Gastroesophageal sphincter (tissue), 4 donors: ENCODE measurements around the gene FGF14. TPM values are rescaled to one million over a fixed set of nuclear protein-coding genes. Genes with fewer than 3 reads are reported as not detected.

ENCODE experiments used
- ATAC-seq: fragments of 150-250 bp; one replicate; pipeline ENCODE4 v1.9.1; 2016; ENCODE audit warnings: mild to moderate bottlenecking, moderate library complexity
- H3K27ac ChIP-seq, 4 donors: fragments of 200-600 bp; sonication (generic) in 3 of 4; 1 replicate in 3 of 4; 2 replicates in 1 of 4; pipeline ENCODE4 v1.5.1; 2016 to 2019
- H3K27me3 ChIP-seq: fragments of 200-600 bp; sonication (generic); one replicate; pipeline ENCODE4 v1.5.1; 2019
- H3K36me3 ChIP-seq, 2 donors: fragments of 200-600 bp; sonication (generic); one replicate each; pipeline ENCODE4 v1.5.1; 2019; ENCODE audit warnings: control low read depth in 1 of 2
- H3K4me1 ChIP-seq, 3 donors: fragments of 200-600 bp; sonication (generic); 1 replicate in 2 of 3; 2 replicates in 1 of 3; pipeline ENCODE4 v1.5.1; 2016 to 2019; ENCODE audit warnings: control low read depth in 2 of 3
- H3K4me3 ChIP-seq, 2 donors: fragments of 200-600 bp; sonication (generic); one replicate each; pipeline ENCODE4 v1.5.1; 2019; ENCODE audit warnings: mild to moderate bottlenecking in 1 of 2, moderate library complexity in 1 of 2
- H3K9me3 ChIP-seq, 3 donors: fragments of 200-600 bp; sonication (generic); one replicate each; pipeline ENCODE4 v1.5.1; 2017 to 2019; ENCODE audit warnings: control low read depth in 2 of 3
- CTCF ChIP-seq, 4 experiments: fragments of 200-600 bp in 2 of 4; fragments of 450-650 bp in 2 of 4; sonication (generic) in 1 of 4; IDR thresholded peaks; one replicate each; pipeline ENCODE4 v1.5.1; 2017 to 2019; ENCODE audit warnings: antibody characterized with exemption in 4 of 4, mild to moderate bottlenecking in 2 of 4, moderate library complexity in 2 of 4
- EP300 ChIP-seq: sonication (generic); formaldehyde crosslinking; IDR thresholded peaks from one replicate; pipeline ENCODE4 v1.6.1; 2017; ENCODE audit warnings: antibody characterized with exemption, mild to moderate bottlenecking
- POLR2A ChIP-seq, 2 donors: fragments of 450-650 bp; IDR thresholded peaks; one replicate each; pipeline ENCODE4 v1.6.1; 2017; ENCODE audit warnings: antibody characterized with exemption in 2 of 2, mild to moderate bottlenecking in 2 of 2, moderate library complexity in 1 of 2
- POLR2AphosphoS5 ChIP-seq: sonication (generic); formaldehyde crosslinking; IDR thresholded peaks from one replicate; pipeline ENCODE4 v1.6.1; 2017; ENCODE audit warnings: antibody characterized with exemption
- WGBS, 2 donors: methylation state at CpG; one replicate each; pipeline ENCODE4 v1.1.5; 2018; ENCODE audit warnings: low coverage in 1 of 2; 5-methylcytosine and 5-hydroxymethylcytosine counted together
- total RNA-seq, 4 donors: library from RNA; depleted of rRNA; stranded (reverse); fragments of >200 nt; gene quantifications; one replicate each; pipeline ENCODE4 v1.1.0, GENCODE V29; 2016

Gene FGF14
- total RNA-seq, 4 donors from 2014 or later: 0.31 to 2.0 (median 0.95) TPM

GRCh38 chr13:102291587-102292218 is 110.1 kb downstream of the FGF14 start:
- Histone ChIP-seq H3K9me3 (no peaks in the 10 kb centered on the region), H3K27ac (no peak overlapping the region), H3K4me3 (no peak overlapping the region), H3K36me3 (no peaks in the 10 kb centered on the region), H3K4me1 (peaks cover 10 to 32% (median 10%) of the 10 kb centered on the region in 3 donors), H3K27me3 (no peaks in the 10 kb centered on the region)
- ATAC-seq: no peak
- 77 to 86% methylated on average over 3 to 5 of the region's 7 CpGs for WGBS, 2 donors
- TF ChIP-seq POLR2AphosphoS5: no peak
- no peak for TF ChIP-seq POLR2A (IDR thresholded peaks at IDR 0.05)

- no peaks in the 10 kb centered on the region for H3K9me3 ChIP-seq
- no peak overlapping the region for H3K27ac ChIP-seq
- no peaks in the 10 kb centered on the region for H3K27me3 ChIP-seq
- TF ChIP-seq POLR2AphosphoS5: no peak
- no peak for TF ChIP-seq CTCF (IDR thresholded peaks at IDR 0.05)
- no peak for TF ChIP-seq EP300
- TF ChIP-seq POLR2A (IDR thresholded peaks at IDR 0.05): no peak
- H3K4me3 ChIP-seq: no peak overlapping the region
- WGBS, 2 donors: 76 to 78% methylated on average over 4 of the region's 4 CpGs
- ATAC-seq: no peak
- peaks cover 2 to 15% (median 3%) of the 10 kb centered on the region in 3 donors for H3K4me1 ChIP-seq
- no peaks in the 10 kb centered on the region for H3K36me3 ChIP-seq
Measured at GRCh38 chr13:102289606-102290005, 112.2 kb downstream of the FGF14 start.

- Histone ChIP-seq H3K9me3 (no peaks in the 10 kb centered on the region), H3K36me3 (no peaks in the 10 kb centered on the region), H3K4me1 (no peaks in the 10 kb centered on the region), H3K27ac (no peak overlapping the region), H3K4me3 (no peak overlapping the region), H3K27me3 (no peaks in the 10 kb centered on the region)
- TF ChIP-seq POLR2A (IDR thresholded peaks at IDR 0.05) (no peak), POLR2AphosphoS5 (peak; percentile 45)
- 64 to 94% methylated on average over 1 of the region's 1 CpG for WGBS, 2 donors
- ATAC-seq: no peak
Measured at GRCh38 chr13:102286326-102286725, 115.5 kb downstream of the FGF14 start.

GRCh38 chr13:102280366-102280765 is 121.5 kb downstream of the FGF14 start:
- ATAC-seq: no peak
- Histone ChIP-seq H3K36me3 (no peaks in the 10 kb centered on the region), H3K4me3 (no peak overlapping the region), H3K27ac (no peak overlapping the region), H3K9me3 (no peaks in the 10 kb centered on the region), H3K4me1 (peaks cover 0 to 18% (median 12%) of the 10 kb centered on the region in 3 donors), H3K27me3 (no peaks in the 10 kb centered on the region)
- TF ChIP-seq POLR2A (IDR thresholded peaks at IDR 0.05) (no peak), EP300 (no peak), CTCF (IDR thresholded peaks at IDR 0.05) (no peak), POLR2AphosphoS5 (no peak)

- ATAC-seq: peak; percentile 34
- H3K27ac ChIP-seq: peak overlapping the region in 3 of 4 donors; percentile 37 to 72 (median 52)
- TF ChIP-seq CTCF (IDR thresholded peaks at IDR 0.05) (no peak), POLR2A (IDR thresholded peaks at IDR 0.05) (no peak), POLR2AphosphoS5 (no peak), EP300 (no peak)
- H3K27me3 ChIP-seq: no peaks in the 10 kb centered on the region
- peaks cover 0 to 21% (median 12%) of the 10 kb centered on the region in 3 donors for H3K4me1 ChIP-seq
- H3K9me3 ChIP-seq: no peaks in the 10 kb centered on the region
- H3K36me3 ChIP-seq: no peaks in the 10 kb centered on the region
- no peak overlapping the region for H3K4me3 ChIP-seq
- 39 to 56% methylated on average over 2 to 4 of the region's 4 CpGs for WGBS, 2 donors
Measured at GRCh38 chr13:102277286-102277685, 124.6 kb downstream of the FGF14 start.

- H3K27me3 ChIP-seq: no peaks in the 10 kb centered on the region
- no peaks in the 10 kb centered on the region for H3K36me3 ChIP-seq
- no peak for ATAC-seq
- H3K9me3 ChIP-seq: no peaks in the 10 kb centered on the region
- no peak overlapping the region for H3K4me3 ChIP-seq
- no peak for TF ChIP-seq POLR2AphosphoS5
- no peak for TF ChIP-seq EP300
- TF ChIP-seq POLR2A (IDR thresholded peaks at IDR 0.05): no peak
- no peak for TF ChIP-seq CTCF (IDR thresholded peaks at IDR 0.05)
- peaks cover 0 to 30% (median 12%) of the 10 kb centered on the region in 3 donors for H3K4me1 ChIP-seq
- peak overlapping the region in 2 of 4 donors; percentile 52 to 72 for H3K27ac ChIP-seq
- 6 to 17% methylated on average over 1 of the region's 1 CpG for WGBS, 2 donors
Measured at GRCh38 chr13:102276404-102276803, 125.4 kb downstream of the FGF14 start.
